CD14-positive monocyte (primary cell): ENCODE measurements around the gene NEK10. TPM values are rescaled to one million over a fixed set of nuclear protein-coding genes. Genes with fewer than 3 reads are reported as not detected.
"Not testable (repeated sequence)": the region's sequence is repeated elsewhere in the genome, so short reads cannot be mapped to it uniquely, and the experiment has no call there.

ENCODE experiments used
- DNase-seq, 3 donors: peaks; one replicate each; pipeline ENCODE4 v3.0.0-alpha.2; 2011 to 2022
- H2AFZ ChIP-seq: 2 replicates; pipeline ENCODE4 v1.6.0; 2012; ENCODE audit warnings: mild to moderate bottlenecking, low read depth, low read length, inconsistent platforms; ENCODE audit not compliant: insufficient read depth, poor library complexity, severe bottlenecking
- H3K27ac ChIP-seq, 2 donors: 1 replicate in 1 of 2; 2 replicates in 1 of 2; pipeline ENCODE4 v1.5.1; 2012 to 2013; ENCODE audit warnings: low read length in 2 of 2, control low read depth in 1 of 2, inconsistent platforms in 1 of 2, low read depth in 1 of 2, mild to moderate bottlenecking in 1 of 2
- H3K27me3 ChIP-seq, 2 donors: one replicate each; pipeline versions ENCODE4 v1.6.0 to v1.6.1; 2011 to 2013; ENCODE audit warnings: low read length in 2 of 2; ENCODE audit not compliant: control insufficient read depth in 2 of 2, insufficient read depth in 2 of 2
- H3K36me3 ChIP-seq, 2 donors: replicated peaks in 1 of 2; 1 replicate in 1 of 2; 2 replicates in 1 of 2; pipeline versions ENCODE4 v1.5.1 to v1.6.1; 2012 to 2013; ENCODE audit warnings: low read length in 2 of 2, control low read depth in 1 of 2, inconsistent platforms in 1 of 2, mild to moderate bottlenecking in 1 of 2; ENCODE audit not compliant: insufficient read depth in 2 of 2, control insufficient read depth in 1 of 2
- H3K4me1 ChIP-seq, 2 donors: 1 replicate in 1 of 2; 2 replicates in 1 of 2; pipeline versions ENCODE4 v1.5.1 to v1.6.1; 2012 to 2013; ENCODE audit warnings: low read length in 2 of 2, control low read depth in 1 of 2, inconsistent platforms in 1 of 2, mild to moderate bottlenecking in 1 of 2, moderate library complexity in 1 of 2; ENCODE audit not compliant: insufficient read depth in 2 of 2, control insufficient read depth in 1 of 2
- H3K4me2 ChIP-seq: replicated peaks from 2 replicates; pipeline ENCODE3; 2012; ENCODE audit warnings: low read length, moderate library complexity, mild to moderate bottlenecking; ENCODE audit not compliant: poor library complexity, severe bottlenecking; ENCODE audit errors: extremely low read depth
- H3K4me3 ChIP-seq, 3 experiments: fragments of 200-600 bp in 1 of 3; sonication (generic) in 1 of 3; replicated peaks in 1 of 3; 1 replicate in 2 of 3; 2 replicates in 1 of 3; pipeline ENCODE4 v1.5.1; 2011 to 2013; ENCODE audit warnings: low read length in 3 of 3, mild to moderate bottlenecking in 3 of 3, control low read depth in 2 of 3, low read depth in 2 of 3, inconsistent platforms in 1 of 3, moderate library complexity in 1 of 3
- H3K79me2 ChIP-seq: 2 replicates; pipeline ENCODE4 v1.6.0; 2012; ENCODE audit warnings: mild to moderate bottlenecking, control low read depth, inconsistent platforms, low read length, moderate library complexity; ENCODE audit not compliant: insufficient read depth
- H3K9ac ChIP-seq: 2 replicates; pipeline ENCODE4 v1.6.0; 2017; ENCODE audit warnings: low read length, mild to moderate bottlenecking; ENCODE audit not compliant: insufficient read depth, poor library complexity, severe bottlenecking
- H3K9me3 ChIP-seq, 2 donors: replicated peaks in 1 of 2; 1 replicate in 1 of 2; 2 replicates in 1 of 2; pipeline versions ENCODE4 v1.5.1 to v1.6.1; 2012 to 2013; ENCODE audit warnings: low read length in 2 of 2, control low read depth in 1 of 2; ENCODE audit not compliant: control insufficient read depth in 1 of 2, insufficient read depth in 1 of 2
- H4K20me1 ChIP-seq: 2 replicates; pipeline ENCODE4 v1.6.0; 2012; ENCODE audit warnings: mild to moderate bottlenecking, low read length, control low read depth, moderate library complexity; ENCODE audit not compliant: insufficient read depth
- H3K27ac Mint-ChIP-seq, 7 donors: one replicate each; pipeline ENCODE4 v1.8.0; 2020; ENCODE audit warnings: mild to moderate bottlenecking in 7 of 7, mixed read lengths in 7 of 7, moderate library complexity in 6 of 7, inconsistent platforms in 2 of 7
- H3K27me3 Mint-ChIP-seq, 3 donors: one replicate each; pipeline ENCODE4 v1.8.0; 2021 to 2022; ENCODE audit warnings: low read depth in 3 of 3, mild to moderate bottlenecking in 3 of 3, mixed read lengths in 3 of 3, moderate library complexity in 3 of 3, inconsistent platforms in 1 of 3
- H3K36me3 Mint-ChIP-seq, 2 donors: one replicate each; pipeline ENCODE4 v1.8.0; 2020; ENCODE audit warnings: mixed read lengths in 2 of 2, inconsistent platforms in 1 of 2, mild to moderate bottlenecking in 1 of 2
- H3K4me1 Mint-ChIP-seq: one replicate; pipeline ENCODE4 v1.8.0; 2020; ENCODE audit warnings: mild to moderate bottlenecking, mixed read lengths
- H3K4me3 Mint-ChIP-seq, 2 donors: one replicate each; pipeline ENCODE4 v1.8.0; 2020; ENCODE audit warnings: mild to moderate bottlenecking in 2 of 2, mixed read lengths in 2 of 2, moderate library complexity in 1 of 2
- H3K9me3 Mint-ChIP-seq, 7 donors: one replicate each; pipeline ENCODE4 v1.8.0; 2020 to 2022; ENCODE audit warnings: mixed read lengths in 7 of 7, mild to moderate bottlenecking in 6 of 7, moderate library complexity in 6 of 7, inconsistent platforms in 2 of 7
- CTCF ChIP-seq: fragments of 200-600 bp; IDR thresholded peaks from one replicate; pipeline ENCODE4 v1.8.0; 2022; ENCODE audit warnings: antibody characterized with exemption, mild to moderate bottlenecking
- WGBS: methylation state at CpG from one replicate; pipeline ENCODE4 v1.1.5; 2013; ENCODE audit warnings: missing lambda C conversion rate; ENCODE audit not compliant: insufficient coverage; 5-methylcytosine and 5-hydroxymethylcytosine counted together
- intact Hi-C, 2 donors: fragments of 100-400 bp; cut with micrococcal nuclease; formaldehyde crosslinking; loops; one replicate each; pipeline versions ENCODE4 v1.15.0 to v1.15.1; 2023
- polyA plus RNA-seq, 3 donors: library from polyadenylated mRNA; depleted of rRNA in 1 of 3; unstranded in 2 of 3; stranded (reverse) in 1 of 3; fragments of 300-500 nt in 2 of 3; fragments of >200 nt in 1 of 3; fragmentation: Illumina TruSeq in 2 of 3; gene quantifications; 1 replicate in 2 of 3; 2 replicates in 1 of 3; pipeline ENCODE4 v1.2.3, GENCODE V29; 2012 to 2021

Gene NEK10
- polyA plus RNA-seq, 3 donors = not detected

DNA sequence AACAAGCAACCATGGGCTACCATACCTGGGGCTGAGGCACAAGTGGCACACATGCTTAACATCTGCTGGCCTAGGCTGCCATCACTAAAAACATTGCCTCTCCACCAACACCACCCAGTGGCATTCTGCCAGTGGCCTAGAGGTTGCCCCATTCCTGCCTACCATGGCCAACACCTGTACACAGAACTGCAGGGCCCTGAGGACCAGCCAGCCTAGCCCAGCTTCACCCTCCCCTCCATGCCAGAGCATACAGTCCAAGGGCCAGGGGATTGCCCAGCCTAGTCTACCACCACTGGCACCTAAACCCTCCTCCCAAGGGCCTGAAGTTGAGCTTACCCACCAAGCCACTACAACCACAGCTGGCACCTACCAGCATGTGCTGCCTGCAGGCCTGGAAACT, 35.3 kb downstream of the NEK10 start:
- H3K36me3 Mint-ChIP-seq = no peaks in the 10 kb centered on the region
- Histone ChIP-seq H3K4me3 (no peak overlapping the region), H3K27me3 (no peaks in the 10 kb centered on the region), H3K4me1 (no peaks in the 10 kb centered on the region), H3K4me2 (no peak overlapping the region), H4K20me1 (no peaks in the 10 kb centered on the region), H3K9me3 (no peaks in the 10 kb centered on the region), H3K9ac (no peak overlapping the region), H3K27ac (no peak overlapping the region), H3K79me2 (no peaks in the 10 kb centered on the region), H2AFZ (no peak overlapping the region), H3K36me3 (no peaks in the 10 kb centered on the region)
- H3K27ac Mint-ChIP-seq = no peak overlapping the region
- H3K4me3 Mint-ChIP-seq = no peak overlapping the region
- no peak for TF ChIP-seq CTCF
- no peak for DNase-seq
- H3K9me3 Mint-ChIP-seq = peaks cover 0 to 9% (median 7%) of the 10 kb centered on the region in 7 donors
- H3K27me3 Mint-ChIP-seq = peaks cover 0 to 3% (median 0%) of the 10 kb centered on the region in 3 donors
- no peaks in the 10 kb centered on the region for H3K4me1 Mint-ChIP-seq
- intact Hi-C loops = no loop called here

GRCh38 chr3:27328982-27329762, 40.0 kb downstream of the NEK10 start:
- not testable (repeated sequence) for H3K4me2 ChIP-seq

More at GRCh38 chr3:27328982-27329762, 40.0 kb downstream of the NEK10 start:
- H3K27ac ChIP-seq, H3K4me1 ChIP-seq, H3K27me3 ChIP-seq, H3K36me3 Mint-ChIP-seq, intact Hi-C loops, H3K4me1 Mint-ChIP-seq, H2AFZ ChIP-seq, DNase-seq, H3K79me2 ChIP-seq, H3K36me3 ChIP-seq, H3K9me3 Mint-ChIP-seq, H3K4me3 ChIP-seq, H3K27ac Mint-ChIP-seq, H4K20me1 ChIP-seq, H3K27me3 Mint-ChIP-seq, H3K9ac ChIP-seq, H3K4me3 Mint-ChIP-seq, H3K9me3 ChIP-seq: not testable (repeated sequence)
- no CpG with 5 or more reads among the region's 4 CpGs for WGBS
